Activated T-cell treated with anti-CD3 and anti-CD28 coated beads, Interleukin-2, amount 50 U/mL, for 72 hours (primary cell): ENCODE data around the gene GPR17. TPM values are rescaled to one million over a fixed set of nuclear protein-coding genes. Genes with fewer than 3 reads are reported as not detected.

ENCODE experiments used
- ATAC-seq, 2 donors: fragments of 150-1000 bp; cut with Tn5 transposase; replicated peaks in 1 of 2; 2 replicates each; pipeline ENCODE4 v1.10.0; 2021; ENCODE audit warnings: moderate library complexity in 2 of 2, mild to moderate bottlenecking in 1 of 2
- DNase-seq, 2 donors: peaks; one replicate each; pipeline ENCODE4 v3.0.0; 2021 to 2022; ENCODE audit warnings: mixed read lengths in 1 of 2
- H3K27ac Mint-ChIP-seq: one replicate; pipeline ENCODE4 v1.8.0; 2022; ENCODE audit warnings: mild to moderate bottlenecking, moderate library complexity, mixed read lengths
- H3K27me3 Mint-ChIP-seq: one replicate; pipeline ENCODE4 v1.8.0; 2022; ENCODE audit warnings: low read depth, mixed read lengths
- H3K36me3 Mint-ChIP-seq, 2 donors: one replicate each; pipeline ENCODE4 v1.8.0; 2022; ENCODE audit warnings: mixed read lengths in 2 of 2, mild to moderate bottlenecking in 1 of 2; ENCODE audit not compliant: insufficient read depth in 2 of 2
- H3K4me1 Mint-ChIP-seq: one replicate; pipeline ENCODE4 v1.8.0; 2022; ENCODE audit warnings: low read depth, mixed read lengths
- H3K4me3 Mint-ChIP-seq, 2 donors: one replicate each; pipeline ENCODE4 v1.8.0; 2022; ENCODE audit warnings: mild to moderate bottlenecking in 2 of 2, mixed read lengths in 2 of 2, moderate library complexity in 2 of 2
- H3K9me3 Mint-ChIP-seq, 2 donors: one replicate each; pipeline ENCODE4 v1.8.0; 2022; ENCODE audit warnings: mixed read lengths in 2 of 2
- total RNA-seq, 2 donors: library from RNA; stranded (reverse); gene quantifications; one replicate each; pipeline ENCODE4 v1.2.3, GENCODE V29; 2022

The GPR17 gene
- total RNA-seq, 2 donors from 2014 or later, result not detected

DNA sequence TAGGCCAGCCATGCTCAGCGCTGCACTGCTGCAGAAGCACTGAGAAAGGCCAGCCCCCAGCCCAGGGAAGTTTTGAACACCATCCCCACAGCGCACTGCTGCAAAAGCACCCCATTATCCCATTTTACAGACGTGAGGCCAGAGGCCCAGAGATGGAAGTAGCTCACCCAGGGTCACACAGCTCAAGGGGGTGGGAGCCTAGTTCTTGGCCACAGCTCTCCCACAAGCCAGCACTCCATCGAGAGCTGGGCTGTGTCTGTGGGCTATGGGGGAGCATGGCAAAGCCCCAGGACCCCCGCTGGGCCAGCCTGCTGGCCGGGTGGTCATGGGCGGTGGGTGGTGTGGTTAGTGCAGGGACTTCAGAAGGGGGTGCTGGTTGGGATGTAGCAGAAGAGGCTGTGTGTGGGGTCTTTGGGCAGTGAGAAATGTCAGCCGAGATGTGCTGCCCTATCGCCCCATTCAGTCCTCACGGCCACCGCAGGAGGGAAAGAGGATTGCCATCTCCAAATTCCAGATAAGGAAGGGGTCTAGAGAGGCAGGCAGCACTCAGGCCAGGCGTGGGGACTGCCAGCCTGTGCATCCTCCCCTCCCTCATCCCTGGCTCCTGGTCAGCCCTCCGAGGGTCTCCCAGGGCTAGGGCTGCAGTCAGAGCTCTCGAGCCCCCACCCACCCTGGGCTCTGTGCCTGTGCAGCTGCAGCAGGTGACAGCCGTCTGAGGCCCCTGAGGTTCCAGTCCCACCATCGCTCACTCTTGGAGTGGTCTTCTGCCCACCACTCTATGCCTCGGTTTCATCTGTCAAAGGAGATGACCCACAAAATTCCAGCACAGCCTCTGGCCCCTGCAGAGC is 17.0 kb upstream of the GPR17 start:
- no peak overlapping the region for H3K4me3 Mint-ChIP-seq
- DNase-seq (no peak), ATAC-seq (no peak)
- H3K27me3 Mint-ChIP-seq, result no peaks in the 10 kb centered on the region
- H3K4me1 Mint-ChIP-seq, result peaks cover 14% of the 10 kb centered on the region
- H3K27ac Mint-ChIP-seq, result no peak overlapping the region
- H3K9me3 Mint-ChIP-seq, result no peaks in the 10 kb centered on the region
- no peaks in the 10 kb centered on the region for H3K36me3 Mint-ChIP-seq

DNA sequence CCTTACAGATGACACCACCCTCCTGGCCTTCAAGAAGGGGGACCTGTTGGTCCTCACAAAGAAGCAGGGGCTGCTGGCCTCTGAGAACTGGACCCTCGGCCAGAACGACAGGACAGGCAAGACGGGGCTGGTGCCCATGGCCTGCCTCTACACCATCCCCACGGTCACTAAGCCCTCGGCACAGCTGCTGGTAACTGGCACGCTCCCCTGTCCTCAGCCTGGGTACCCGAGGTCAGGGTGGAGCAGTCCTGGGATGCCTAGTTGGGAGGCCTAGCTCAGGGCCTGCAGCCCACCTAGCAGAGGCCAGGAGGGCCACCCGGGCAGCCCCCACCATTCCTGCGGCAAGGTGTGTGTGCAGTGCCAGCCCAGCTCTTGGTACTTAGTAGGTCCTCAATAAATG is 16.3 kb upstream of the GPR17 start:
- no peak for DNase-seq
- no peaks in the 10 kb centered on the region for H3K9me3 Mint-ChIP-seq
- no peak overlapping the region for H3K27ac Mint-ChIP-seq
- H3K4me3 Mint-ChIP-seq, result no peak overlapping the region
- no peaks in the 10 kb centered on the region for H3K27me3 Mint-ChIP-seq
- peaks cover 17% of the 10 kb centered on the region for H3K4me1 Mint-ChIP-seq
- no peak for ATAC-seq
- no peaks in the 10 kb centered on the region for H3K36me3 Mint-ChIP-seq

- Mint-ChIP-seq H3K27ac (no peak overlapping the region), H3K27me3 (no peaks in the 10 kb centered on the region)
- no peak for ATAC-seq
Measured at GRCh38 chr2:127630096-127630863, 15.7 kb upstream of the GPR17 start.

GRCh38 chr2:127630864-127631540 is 15.0 kb upstream of the GPR17 start:
- no peak for DNase-seq
- no peaks in the 10 kb centered on the region for H3K9me3 Mint-ChIP-seq
- no peak overlapping the region for H3K27ac Mint-ChIP-seq
- H3K27me3 Mint-ChIP-seq, result no peaks in the 10 kb centered on the region
- ATAC-seq, result no peak
- no peaks in the 10 kb centered on the region for H3K36me3 Mint-ChIP-seq
- no peak overlapping the region for H3K4me3 Mint-ChIP-seq
- peaks cover 24% of the 10 kb centered on the region for H3K4me1 Mint-ChIP-seq

More at GRCh38 chr2:127630096-127630863, 15.7 kb upstream of the GPR17 start:
- H3K9me3 Mint-ChIP-seq, result no peaks in the 10 kb centered on the region
- H3K36me3 Mint-ChIP-seq, result no peaks in the 10 kb centered on the region
- DNase-seq, result no peak
- no peak overlapping the region for H3K4me3 Mint-ChIP-seq
- H3K4me1 Mint-ChIP-seq, result peaks cover 24% of the 10 kb centered on the region

GRCh38 chr2:127631541-127631996 is 14.4 kb upstream of the GPR17 start:
- H3K4me3 Mint-ChIP-seq, result no peak overlapping the region
- no peak for ATAC-seq
- no peaks in the 10 kb centered on the region for H3K27me3 Mint-ChIP-seq

GRCh38 chr2:127631997-127632581 is 13.9 kb upstream of the GPR17 start:
- H3K27ac Mint-ChIP-seq, result no peak overlapping the region
- H3K4me1 Mint-ChIP-seq, result peaks cover 32% of the 10 kb centered on the region
- H3K4me3 Mint-ChIP-seq, result no peak overlapping the region
- H3K36me3 Mint-ChIP-seq, result no peaks in the 10 kb centered on the region
- no peak for DNase-seq
- ATAC-seq, result no peak
- H3K27me3 Mint-ChIP-seq, result no peaks in the 10 kb centered on the region
- no peaks in the 10 kb centered on the region for H3K9me3 Mint-ChIP-seq

More at GRCh38 chr2:127631541-127631996, 14.4 kb upstream of the GPR17 start:
- Mint-ChIP-seq H3K36me3 (no peaks in the 10 kb centered on the region), H3K27ac (no peak overlapping the region), H3K9me3 (no peaks in the 10 kb centered on the region), H3K4me1 (peaks cover 27% of the 10 kb centered on the region)
- no peak for DNase-seq

DNA sequence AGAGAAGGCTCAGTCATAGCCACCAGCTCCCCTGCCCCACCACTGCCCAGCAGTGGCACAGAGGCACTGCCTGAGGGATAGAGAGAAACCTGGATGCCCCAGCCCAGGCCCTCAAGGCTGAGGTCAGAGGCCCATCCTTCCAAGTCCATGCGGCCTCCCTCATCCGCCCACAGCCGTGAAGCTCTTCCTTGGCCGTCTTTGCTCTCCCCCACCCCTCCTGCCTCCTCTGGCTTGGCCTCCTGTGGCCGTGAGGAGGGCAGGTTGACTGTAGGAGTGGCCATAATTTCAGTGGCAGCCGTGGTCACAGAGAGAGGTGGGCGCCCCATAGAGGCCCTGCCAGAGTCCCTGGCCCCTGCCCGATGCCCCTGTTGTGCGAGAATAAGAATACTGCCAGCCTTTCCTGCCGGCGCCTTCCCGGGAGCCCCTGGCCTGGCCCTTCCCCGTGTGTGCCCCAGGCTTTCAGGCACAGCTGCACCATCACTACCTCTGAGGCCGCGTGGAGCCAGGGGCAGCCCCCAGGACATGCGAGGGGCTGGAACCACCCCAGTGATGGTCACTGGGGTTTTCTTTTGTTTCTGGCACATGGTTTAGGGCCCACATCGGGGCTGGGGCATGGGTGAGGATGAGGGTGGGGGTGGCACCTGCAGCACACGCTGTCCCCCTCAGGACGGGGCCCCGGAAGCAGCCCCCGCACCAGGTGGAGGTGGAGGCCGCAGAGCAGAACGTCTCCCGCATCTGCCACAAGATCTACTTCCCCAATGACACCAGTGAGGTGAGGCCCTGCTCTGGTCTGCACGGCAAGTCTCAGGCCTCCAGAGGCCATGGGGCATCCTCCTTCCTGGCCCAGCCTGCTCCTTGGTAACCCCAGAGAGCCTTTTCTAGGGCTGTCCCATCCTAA is 13.1 kb upstream of the GPR17 start:
- no peak overlapping the region for H3K27ac Mint-ChIP-seq
- no peaks in the 10 kb centered on the region for H3K27me3 Mint-ChIP-seq
- DNase-seq (peak in 1 of 2 donors; percentile 27), ATAC-seq (peak; percentile 50 to 54)
- no peaks in the 10 kb centered on the region for H3K36me3 Mint-ChIP-seq
- H3K4me3 Mint-ChIP-seq, result no peak overlapping the region
- no peaks in the 10 kb centered on the region for H3K9me3 Mint-ChIP-seq
- peaks cover 38% of the 10 kb centered on the region for H3K4me1 Mint-ChIP-seq

- DNase-seq (no peak), ATAC-seq (no peak)
- no peaks in the 10 kb centered on the region for H3K27me3 Mint-ChIP-seq
- H3K4me1 Mint-ChIP-seq, result peaks cover 43% of the 10 kb centered on the region
- H3K36me3 Mint-ChIP-seq, result no peaks in the 10 kb centered on the region
- no peak overlapping the region for H3K4me3 Mint-ChIP-seq
- no peak overlapping the region for H3K27ac Mint-ChIP-seq
- no peaks in the 10 kb centered on the region for H3K9me3 Mint-ChIP-seq
Measured at GRCh38 chr2:127633556-127634065, 12.3 kb upstream of the GPR17 start.

GRCh38 chr2:127634066-127634617 is 11.8 kb upstream of the GPR17 start:
- Mint-ChIP-seq H3K27me3 (no peaks in the 10 kb centered on the region), H3K27ac (no peak overlapping the region), H3K36me3 (no peaks in the 10 kb centered on the region), H3K4me1 (peaks cover 48% of the 10 kb centered on the region), H3K4me3 (no peak overlapping the region), H3K9me3 (no peaks in the 10 kb centered on the region)
- no peak for ATAC-seq
- DNase-seq, result no peak

GRCh38 chr2:127634626-127635379 is 11.2 kb upstream of the GPR17 start:
- no peak overlapping the region for H3K4me3 Mint-ChIP-seq
- H3K9me3 Mint-ChIP-seq, result no peaks in the 10 kb centered on the region
- DNase-seq (no peak), ATAC-seq (no peak)
- H3K4me1 Mint-ChIP-seq, result peaks cover 53% of the 10 kb centered on the region
- no peak overlapping the region for H3K27ac Mint-ChIP-seq
- H3K36me3 Mint-ChIP-seq, result no peaks in the 10 kb centered on the region
- H3K27me3 Mint-ChIP-seq, result no peaks in the 10 kb centered on the region
